NCI-H82 treated with DMSO at 0.1 percent for 48 hours (cell line): ENCODE results near the gene WDR33.

Experiments
- DNase-seq: peaks from one replicate; lab custom pipeline; 2025; ENCODE audit not compliant: unreplicated experiment; lab: John Stamatoyannopoulos, UW

The WDR33 gene

GRCh38 chr2:127674241-127675209, 136.4 kb downstream of the WDR33 start:
- DNase-seq, result no peak

GRCh38 chr2:127673291-127674069, 137.5 kb downstream of the WDR33 start:
- DNase-seq, result no peak

GRCh38 chr2:127672341-127673224, 138.4 kb downstream of the WDR33 start:
- no peak for DNase-seq

- no peak for DNase-seq
Observed at GRCh38 chr2:127671557-127672302, 139.2 kb downstream of the WDR33 start.

GRCh38 chr2:127670957-127671290, 140.0 kb downstream of the WDR33 start:
- no peak for DNase-seq

- no peak for DNase-seq
Observed at GRCh38 chr2:127670055-127670956, 140.7 kb downstream of the WDR33 start.

- DNase-seq, result no peak
Observed at GRCh38 chr2:127669056-127669455, 141.9 kb downstream of the WDR33 start.

GRCh38 chr2:127665267-127665893, 145.6 kb downstream of the WDR33 start:
- no peak for DNase-seq

GRCh38 chr2:127664895-127665225, 146.1 kb downstream of the WDR33 start:
- no peak for DNase-seq

- DNase-seq, result no peak
Observed at GRCh38 chr2:127664065-127664894, 146.7 kb downstream of the WDR33 start.

GRCh38 chr2:127663566-127664064, 147.4 kb downstream of the WDR33 start:
- no peak for DNase-seq

GRCh38 chr2:127662937-127663565, 147.9 kb downstream of the WDR33 start:
- DNase-seq, result no peak

- DNase-seq, result no peak
Observed at GRCh38 chr2:127661949-127662510, 148.9 kb downstream of the WDR33 start.

GRCh38 chr2:127661072-127661649, 149.8 kb downstream of the WDR33 start:
- DNase-seq, result no peak

GRCh38 chr2:127660291-127660578, 150.7 kb downstream of the WDR33 start:
- no peak for DNase-seq

- no peak for DNase-seq
Observed at GRCh38 chr2:127659408-127660290, 151.3 kb downstream of the WDR33 start.
